ENCODE measurements around the gene GALNT9. TPM values are rescaled to one million over a fixed set of nuclear protein-coding genes. Genes with fewer than 3 reads are reported as not detected.

Gene GALNT9
- total and polyA plus RNA-seq, 2 experiments from 2014 or later = 3.9 to 4.7 TPM

DNA sequence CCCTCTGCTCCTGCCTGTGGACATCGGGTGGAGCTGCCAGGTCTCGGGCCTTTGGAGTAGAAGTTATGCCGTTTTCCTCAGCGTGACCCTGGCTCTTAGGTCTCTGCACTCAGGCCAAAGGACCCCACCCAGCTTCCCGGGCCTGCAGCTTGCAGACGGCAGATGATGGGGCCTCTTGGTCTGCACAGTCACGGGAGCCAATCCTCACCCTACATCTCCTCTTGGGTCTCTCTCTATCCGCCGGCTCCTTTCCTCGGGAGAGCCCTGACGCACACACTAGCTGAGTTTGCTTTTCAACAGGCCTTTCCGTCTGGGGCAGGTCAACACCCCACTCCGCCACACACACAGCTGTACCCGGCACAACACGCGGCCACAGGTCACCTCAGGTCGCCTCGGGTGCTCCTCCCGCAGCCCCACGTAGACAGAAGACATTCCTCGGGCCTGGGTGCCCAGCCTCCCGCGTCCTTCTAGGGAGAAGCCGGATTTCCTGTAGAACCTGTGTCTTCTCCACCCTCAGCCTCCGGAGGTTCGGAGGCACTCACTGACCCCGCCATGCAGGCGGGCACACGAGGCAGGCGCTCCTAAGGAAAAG lies 9.9 kb downstream of the GALNT9 start:
- no peak for DNase-seq (ENCODE audit: low spot score)
- 87% methylated on average over 30 of the region's 30 CpGs for WGBS (ENCODE audit: low lambda C conversion rate, missing lambda C conversion rate)
- no peaks in the 10 kb centered on the region for H4K20me1 ChIP-seq (ENCODE audit: insufficient read depth, poor library complexity, severe bottlenecking)
- no peaks in the 10 kb centered on the region for H3K27me3 ChIP-seq
- TF ChIP-seq EZH2phosphoT487 (IDR thresholded peaks at IDR 0.05; ENCODE audit: low read depth, severe bottlenecking, unreplicated experiment) = no peak
- no peak for TF ChIP-seq EZH2 (IDR thresholded peaks at IDR 0.05; ENCODE audit: borderline replicate concordance)
- no peak overlapping the region for H3K4me2 ChIP-seq
- no peak overlapping the region for H3K27ac ChIP-seq
- no peaks in the 10 kb centered on the region for H3K4me1 ChIP-seq (ENCODE audit: insufficient read depth)
- H3K4me3 ChIP-seq = no peak overlapping the region
- H3K79me2 ChIP-seq = no peaks in the 10 kb centered on the region
- H3K9me2 ChIP-seq (replicated peaks; ENCODE audit: insufficient read depth) = no peaks in the 10 kb centered on the region
- H2AFZ ChIP-seq = no peak overlapping the region
- H3K36me3 ChIP-seq (replicated peaks; ENCODE audit: insufficient read depth, low read depth) = no peaks in the 10 kb centered on the region
- no peaks in the 10 kb centered on the region for H3K9me3 ChIP-seq (ENCODE audit: low read depth)

DNA sequence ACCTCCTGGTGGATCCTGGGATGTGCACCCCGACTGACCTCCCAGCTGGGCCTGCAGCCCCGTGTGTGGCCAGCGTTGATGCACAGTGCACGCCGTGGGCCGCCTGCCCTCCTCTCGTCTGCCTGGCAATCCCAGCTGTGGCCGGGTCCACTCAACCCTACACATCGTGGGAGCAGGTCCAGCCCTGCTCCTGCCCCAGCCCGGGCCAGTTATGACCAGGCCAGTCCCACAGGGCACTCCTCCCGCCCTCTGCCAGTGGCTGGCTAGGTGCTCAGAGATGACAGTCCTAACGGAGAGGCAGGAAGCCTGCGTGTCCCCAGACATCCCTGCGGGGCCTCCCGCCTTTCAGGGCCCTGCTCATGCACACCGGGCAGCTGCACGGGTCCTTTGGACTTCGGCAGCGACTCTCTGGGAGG lies 10.8 kb downstream of the GALNT9 start:
- H3K9me3 ChIP-seq (ENCODE audit: low read depth) = no peaks in the 10 kb centered on the region
- H3K9me2 ChIP-seq (replicated peaks; ENCODE audit: insufficient read depth) = no peaks in the 10 kb centered on the region
- WGBS (ENCODE audit: low lambda C conversion rate, missing lambda C conversion rate) = 92% methylated on average over 19 of the region's 19 CpGs
- no peak for DNase-seq (ENCODE audit: low spot score)
- H3K4me3 ChIP-seq = no peak overlapping the region
- no peaks in the 10 kb centered on the region for H3K36me3 ChIP-seq (replicated peaks; ENCODE audit: insufficient read depth, low read depth)
- no peak overlapping the region for H2AFZ ChIP-seq
- no peaks in the 10 kb centered on the region for H3K27me3 ChIP-seq
- TF ChIP-seq EZH2 (IDR thresholded peaks at IDR 0.05; ENCODE audit: borderline replicate concordance) (no peak), EZH2phosphoT487 (IDR thresholded peaks at IDR 0.05; ENCODE audit: low read depth, severe bottlenecking, unreplicated experiment) (no peak)
- TF ChIP-seq, protein P1, sequence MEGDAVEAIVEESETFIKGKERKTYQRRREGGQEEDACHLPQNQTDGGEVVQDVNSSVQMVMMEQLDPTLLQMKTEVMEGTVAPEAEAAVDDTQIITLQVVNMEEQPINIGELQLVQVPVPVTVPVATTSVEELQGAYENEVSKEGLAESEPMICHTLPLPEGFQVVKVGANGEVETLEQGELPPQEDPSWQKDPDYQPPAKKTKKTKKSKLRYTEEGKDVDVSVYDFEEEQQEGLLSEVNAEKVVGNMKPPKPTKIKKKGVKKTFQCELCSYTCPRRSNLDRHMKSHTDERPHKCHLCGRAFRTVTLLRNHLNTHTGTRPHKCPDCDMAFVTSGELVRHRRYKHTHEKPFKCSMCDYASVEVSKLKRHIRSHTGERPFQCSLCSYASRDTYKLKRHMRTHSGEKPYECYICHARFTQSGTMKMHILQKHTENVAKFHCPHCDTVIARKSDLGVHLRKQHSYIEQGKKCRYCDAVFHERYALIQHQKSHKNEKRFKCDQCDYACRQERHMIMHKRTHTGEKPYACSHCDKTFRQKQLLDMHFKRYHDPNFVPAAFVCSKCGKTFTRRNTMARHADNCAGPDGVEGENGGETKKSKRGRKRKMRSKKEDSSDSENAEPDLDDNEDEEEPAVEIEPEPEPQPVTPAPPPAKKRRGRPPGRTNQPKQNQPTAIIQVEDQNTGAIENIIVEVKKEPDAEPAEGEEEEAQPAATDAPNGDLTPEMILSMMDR (IDR thresholded peaks at IDR 0.05; ENCODE audit: poor library complexity) = no peak
- H3K79me2 ChIP-seq = no peaks in the 10 kb centered on the region
- H3K27ac ChIP-seq = no peak overlapping the region
- H4K20me1 ChIP-seq (ENCODE audit: insufficient read depth, poor library complexity, severe bottlenecking) = no peaks in the 10 kb centered on the region
- no peaks in the 10 kb centered on the region for H3K4me1 ChIP-seq (ENCODE audit: insufficient read depth)
- no peak overlapping the region for H3K4me2 ChIP-seq

DNA sequence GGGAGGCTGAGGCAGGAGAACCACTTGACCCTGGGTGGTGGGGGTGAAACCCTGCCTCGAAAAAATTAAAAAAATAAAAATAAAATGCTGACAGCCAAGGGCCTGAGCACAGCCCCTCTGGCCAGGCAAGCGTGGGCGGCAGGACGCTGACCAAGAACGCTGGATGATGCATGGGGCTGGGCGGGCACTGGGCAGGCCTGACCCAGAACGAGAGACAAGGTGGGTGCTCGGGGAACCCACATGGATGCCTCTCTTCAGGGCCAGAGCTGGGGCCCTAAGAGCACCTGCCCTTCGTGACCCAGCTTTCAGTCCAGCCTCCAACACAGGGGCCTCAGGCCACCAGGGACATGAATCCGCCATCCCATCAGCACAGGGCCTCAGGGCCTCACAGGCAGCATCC lies 11.3 kb downstream of the GALNT9 start:
- TF ChIP-seq EZH2 (IDR thresholded peaks at IDR 0.05; ENCODE audit: borderline replicate concordance) (no peak), EZH2phosphoT487 (IDR thresholded peaks at IDR 0.05; ENCODE audit: low read depth, severe bottlenecking, unreplicated experiment) (no peak)
- TF ChIP-seq, protein P1 (IDR thresholded peaks at IDR 0.05; ENCODE audit: poor library complexity) = no peak
- no peaks in the 10 kb centered on the region for H3K9me3 ChIP-seq (ENCODE audit: low read depth)
- H3K4me2 ChIP-seq = no peak overlapping the region
- no peaks in the 10 kb centered on the region for H3K27me3 ChIP-seq
- H3K36me3 ChIP-seq (replicated peaks; ENCODE audit: insufficient read depth, low read depth) = no peaks in the 10 kb centered on the region
- H2AFZ ChIP-seq = no peak overlapping the region
- H3K9me2 ChIP-seq (replicated peaks; ENCODE audit: insufficient read depth) = no peaks in the 10 kb centered on the region
- no peak for DNase-seq (ENCODE audit: low spot score)
- no peak overlapping the region for H3K27ac ChIP-seq
- WGBS (ENCODE audit: low lambda C conversion rate, missing lambda C conversion rate) = 96% methylated on average over 10 of the region's 10 CpGs
- H3K79me2 ChIP-seq = no peaks in the 10 kb centered on the region
- H4K20me1 ChIP-seq (ENCODE audit: insufficient read depth, poor library complexity, severe bottlenecking) = no peaks in the 10 kb centered on the region
- no peaks in the 10 kb centered on the region for H3K4me1 ChIP-seq (ENCODE audit: insufficient read depth)
- no peak overlapping the region for H3K4me3 ChIP-seq

DNA sequence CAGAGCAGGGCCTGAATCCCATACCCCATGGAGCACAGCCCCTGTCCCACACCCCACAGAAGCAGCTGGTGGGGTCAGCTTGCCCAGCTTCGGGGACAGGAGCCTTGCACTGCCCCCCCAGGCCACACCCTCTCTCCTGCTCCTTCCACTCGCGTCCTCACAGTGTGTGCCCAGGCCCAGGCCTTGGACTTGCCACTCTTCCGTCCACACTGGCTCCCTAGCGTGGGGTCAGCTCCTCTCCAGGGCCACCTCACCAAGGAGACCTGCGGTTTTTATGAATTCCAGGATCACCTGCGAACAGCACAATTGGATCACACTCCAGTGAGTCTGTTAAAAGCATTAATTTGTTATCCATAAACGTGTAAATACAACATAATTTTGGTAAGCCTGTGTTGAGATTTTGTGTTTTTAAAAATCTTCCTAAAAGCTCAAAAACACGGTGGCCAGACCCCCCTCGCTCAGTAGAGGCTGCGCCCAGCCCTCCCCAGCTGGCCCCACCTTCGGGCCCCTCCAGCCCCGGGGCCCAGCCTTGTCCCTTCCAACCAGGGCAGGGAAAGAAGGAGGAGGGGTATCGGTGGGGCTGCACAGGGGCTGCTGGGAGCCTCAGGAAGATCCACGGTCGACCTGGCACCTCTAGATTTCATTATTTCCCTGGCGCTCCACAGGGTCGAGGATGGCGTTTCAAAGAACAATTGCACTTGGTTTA lies 12.0 kb downstream of the GALNT9 start:
- Histone ChIP-seq H3K4me2 (no peak overlapping the region), H3K27ac (no peak overlapping the region), H3K4me1 (ENCODE audit: insufficient read depth) (no peaks in the 10 kb centered on the region), H3K9me2 (replicated peaks; ENCODE audit: insufficient read depth) (no peaks in the 10 kb centered on the region), H4K20me1 (ENCODE audit: insufficient read depth, poor library complexity, severe bottlenecking) (no peaks in the 10 kb centered on the region), H3K27me3 (no peaks in the 10 kb centered on the region), H3K79me2 (no peaks in the 10 kb centered on the region), H2AFZ (no peak overlapping the region), H3K4me3 (no peak overlapping the region), H3K9me3 (ENCODE audit: low read depth) (no peaks in the 10 kb centered on the region), H3K36me3 (replicated peaks; ENCODE audit: insufficient read depth, low read depth) (no peaks in the 10 kb centered on the region)
- TF ChIP-seq, protein P1 (IDR thresholded peaks at IDR 0.05; ENCODE audit: poor library complexity) = no peak
- no peak for TF ChIP-seq EZH2phosphoT487 (IDR thresholded peaks at IDR 0.05; ENCODE audit: low read depth, severe bottlenecking, unreplicated experiment)
- no peak for DNase-seq (ENCODE audit: low spot score)
- whole genome bisulfite sequencing (ENCODE audit: low lambda C conversion rate, missing lambda C conversion rate) = 86% methylated on average over 18 of the region's 19 CpGs

Measured in hepatocyte (in vitro differentiated cells).